Chondrocyte (in vitro differentiated cells): ENCODE results near the gene NLE1. TPM values are rescaled to one million over a fixed set of nuclear protein-coding genes. Genes with fewer than 3 reads are reported as not detected.

Experiments used
- DNase-seq: peaks from one replicate; pipeline ENCODE4 v3.0.0; 2021; ENCODE audit warnings: mixed read lengths, low spot score
- H3K27ac Mint-ChIP-seq: one replicate; pipeline ENCODE4 v1.8.0; 2021; ENCODE audit warnings: mild to moderate bottlenecking, moderate library complexity, mixed read lengths; ENCODE audit not compliant: unreplicated experiment
- H3K27me3 Mint-ChIP-seq: 2 replicates; pipeline ENCODE4 v1.8.0; 2021; ENCODE audit warnings: low read depth, mixed read lengths
- H3K36me3 Mint-ChIP-seq: 2 replicates; pipeline ENCODE4 v1.8.0; 2021; ENCODE audit warnings: low read depth, mixed read lengths
- H3K4me1 Mint-ChIP-seq: 2 replicates; pipeline ENCODE4 v1.8.0; 2021; ENCODE audit warnings: low read depth, mild to moderate bottlenecking, mixed read lengths
- H3K4me3 Mint-ChIP-seq: one replicate; pipeline ENCODE4 v1.8.0; 2021; ENCODE audit warnings: mild to moderate bottlenecking, moderate library complexity, mixed read lengths; ENCODE audit not compliant: unreplicated experiment
- H3K9me3 Mint-ChIP-seq: 2 replicates; pipeline ENCODE4 v1.8.0; 2021; ENCODE audit warnings: low read depth, mixed read lengths
- CTCF ChIP-seq: fragments of 200-600 bp; sonication (generic); IDR thresholded peaks from 2 replicates; pipeline ENCODE4 v1.5.0; 2021; ENCODE audit warnings: antibody characterized with exemption, mild to moderate bottlenecking, moderate library complexity
- long read RNA-seq: library from polyadenylated mRNA; stranded (forward); transcript quantifications from one replicate; pipeline ENCODE4 v2.0.0, GENCODE V29; 2021
- total RNA-seq: library from RNA; stranded (reverse); gene quantifications from 3 replicates; pipeline ENCODE4 v1.2.1, GENCODE V29; 2021

The NLE1 gene
- total RNA-seq: 10.2 to 12.7 TPM (median 12.0 TPM) in 3 replicates
- long read RNA-seq, full-length matches to known transcripts: 12 of 16 reads
- long read RNA-seq, partial matches to known transcripts: 1 of 16 reads
- long read RNA-seq, other reads (novel, unspliced or antisense): 3 of 16 reads

- Mint-ChIP-seq H3K9me3 (no peaks in the 10 kb centered on the region), H3K36me3 (peaks cover 5% of the 10 kb centered on the region), H3K4me1 (peaks cover 11% of the 10 kb centered on the region), H3K27me3 (peaks cover under 1% of the 10 kb centered on the region), H3K4me3 (peak within 1 kb of the TSS; percentile 78), H3K27ac (no peak within 1 kb of the TSS)
- peak; percentile 91 for TF ChIP-seq CTCF
- no peak for DNase-seq
Measured at GRCh38 chr17:35141681-35142466, at the start of gene NLE1. TSS of gene NLE1 (minus strand) at chr17:35142303. CDS start at chr17:35142275, 28 bp downstream.

GRCh38 chr17:35191001-35191695 is 49.0 kb upstream of the NLE1 start:
- no peak for TF ChIP-seq CTCF
- DNase-seq: no peak
- Mint-ChIP-seq H3K4me3 (no peak overlapping the region), H3K9me3 (no peaks in the 10 kb centered on the region), H3K4me1 (peaks cover 6% of the 10 kb centered on the region), H3K36me3 (no peaks in the 10 kb centered on the region), H3K27ac (no peak overlapping the region), H3K27me3 (peaks cover 9% of the 10 kb centered on the region)

GRCh38 chr17:35189291-35189690 is 47.2 kb upstream of the NLE1 start:
- H3K36me3 Mint-ChIP-seq: no peaks in the 10 kb centered on the region
- DNase-seq: no peak
- H3K9me3 Mint-ChIP-seq: no peaks in the 10 kb centered on the region
- no peak overlapping the region for H3K4me3 Mint-ChIP-seq
- H3K27me3 Mint-ChIP-seq: peaks cover 9% of the 10 kb centered on the region
- H3K27ac Mint-ChIP-seq: no peak overlapping the region
- H3K4me1 Mint-ChIP-seq: peaks cover 6% of the 10 kb centered on the region
- no peak for TF ChIP-seq CTCF

- Mint-ChIP-seq H3K36me3 (no peaks in the 10 kb centered on the region), H3K9me3 (no peaks in the 10 kb centered on the region), H3K4me1 (peaks cover 6% of the 10 kb centered on the region), H3K4me3 (no peak overlapping the region), H3K27me3 (peaks cover 13% of the 10 kb centered on the region), H3K27ac (no peak overlapping the region)
- no peak for TF ChIP-seq CTCF
- DNase-seq: no peak
Measured at GRCh38 chr17:35188111-35188510, 46.0 kb upstream of the NLE1 start.

- no peak overlapping the region for H3K4me3 Mint-ChIP-seq
- no peaks in the 10 kb centered on the region for H3K9me3 Mint-ChIP-seq
- H3K36me3 Mint-ChIP-seq: no peaks in the 10 kb centered on the region
- no peak for DNase-seq
- H3K27me3 Mint-ChIP-seq: peaks cover 11% of the 10 kb centered on the region
- H3K27ac Mint-ChIP-seq: no peak overlapping the region
- peaks cover 6% of the 10 kb centered on the region for H3K4me1 Mint-ChIP-seq
- TF ChIP-seq CTCF: no peak
Measured at GRCh38 chr17:35187481-35187880, 45.4 kb upstream of the NLE1 start.
